Activated T-cell treated with anti-CD3 and anti-CD28 coated beads for 1 hour (primary cell): ENCODE data around the gene SFMBT1.
"Not testable (repeated sequence)": the region's sequence is repeated elsewhere in the genome, so short reads cannot be mapped to it uniquely, and the experiment has no call there.

Source experiments
- DNase-seq: peaks from one replicate; pipeline ENCODE4 v3.0.0-alpha.2; 2020; ENCODE audit warnings: low read depth

SFMBT1 gene

DNA sequence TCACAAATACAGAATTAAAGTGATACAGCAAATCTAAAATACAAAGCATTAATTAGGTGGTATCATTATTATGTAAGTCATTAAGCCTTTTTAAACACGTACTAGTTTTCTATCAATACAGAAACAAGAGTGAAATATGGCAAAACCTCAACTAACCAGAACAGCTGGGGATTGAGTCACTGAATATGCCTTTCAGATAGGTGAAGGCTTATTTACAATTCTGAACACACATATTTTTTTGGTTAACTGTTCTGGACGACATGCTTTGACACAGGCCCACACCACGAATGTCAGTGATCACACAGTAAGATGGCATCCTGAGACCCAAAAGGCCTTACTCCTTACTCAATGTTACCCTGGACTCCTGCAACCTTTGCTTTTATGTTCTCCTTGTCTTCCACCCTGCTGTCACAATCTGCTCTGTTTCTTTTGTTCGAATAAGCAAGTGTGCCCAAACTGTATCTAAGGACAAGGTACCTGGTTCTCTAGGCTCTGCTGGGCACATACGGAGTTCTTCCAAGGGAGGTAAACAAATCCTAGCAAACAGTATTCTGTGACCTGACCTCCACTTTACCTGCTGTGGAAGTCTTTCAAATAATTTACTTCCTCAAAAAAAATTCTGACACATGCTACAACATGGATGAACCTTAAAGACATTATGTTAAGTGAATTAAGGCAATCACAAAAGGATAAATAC, 7.0 kb downstream of the SFMBT1 start:
- DNase-seq = no peak

DNA sequence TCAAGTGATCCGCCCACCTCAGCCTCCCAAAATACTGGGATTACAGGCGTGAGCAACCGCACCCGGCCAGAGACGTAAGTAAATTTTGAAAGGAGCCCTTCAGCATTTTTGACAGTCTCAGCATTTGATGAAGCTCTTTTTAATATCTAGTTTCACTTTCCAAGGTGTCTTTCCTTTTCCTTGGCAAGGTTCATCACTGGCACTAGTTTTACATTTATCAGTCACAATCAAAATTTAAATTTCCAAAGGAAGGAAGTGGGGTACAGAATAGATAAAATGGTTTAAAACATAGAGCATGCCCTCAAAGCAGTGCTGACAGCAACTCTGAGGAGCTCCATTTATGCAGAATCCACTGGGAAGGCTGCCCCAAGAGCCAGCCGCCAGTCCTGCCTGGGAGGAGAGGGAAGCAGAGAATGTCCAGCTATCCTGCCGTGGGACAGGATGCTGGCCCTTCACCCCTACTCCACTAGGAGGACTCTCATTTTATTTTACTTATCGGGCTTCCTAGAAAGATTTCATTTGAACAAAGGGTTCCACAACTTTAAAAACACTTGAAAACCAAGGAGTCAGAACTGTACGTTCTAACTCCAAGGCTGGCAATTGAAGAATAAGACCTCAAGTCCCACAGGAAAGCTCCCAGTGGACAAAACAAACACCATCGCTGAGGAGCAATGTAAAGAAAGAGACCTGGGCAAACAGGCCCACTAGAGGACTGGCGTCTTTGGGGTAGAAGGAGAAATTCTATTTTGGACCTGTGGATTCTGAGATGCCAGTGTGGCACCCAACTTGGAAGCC, 9.9 kb downstream of the SFMBT1 start:
- DNase-seq = no peak

DNA sequence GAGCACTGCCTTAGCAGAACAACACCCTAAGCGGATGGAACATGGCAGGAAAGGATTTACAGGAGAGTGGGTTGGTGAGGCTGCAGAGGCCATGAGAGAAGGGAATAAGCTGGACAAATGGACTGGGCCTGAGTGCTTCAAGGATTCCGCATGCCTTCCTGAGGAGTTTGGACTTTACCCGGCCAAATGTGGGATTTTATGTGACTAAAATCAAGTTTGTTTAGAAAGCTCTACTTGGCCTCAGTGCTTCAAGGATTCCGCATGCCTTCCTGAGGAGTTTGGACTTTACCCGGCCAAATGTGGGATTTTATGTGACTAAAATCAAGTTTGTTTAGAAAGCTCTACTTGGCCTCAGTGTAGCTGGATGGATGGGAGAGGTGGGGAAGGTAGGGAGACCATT, 10.9 kb downstream of the SFMBT1 start:
- not testable (repeated sequence) for DNase-seq

DNA sequence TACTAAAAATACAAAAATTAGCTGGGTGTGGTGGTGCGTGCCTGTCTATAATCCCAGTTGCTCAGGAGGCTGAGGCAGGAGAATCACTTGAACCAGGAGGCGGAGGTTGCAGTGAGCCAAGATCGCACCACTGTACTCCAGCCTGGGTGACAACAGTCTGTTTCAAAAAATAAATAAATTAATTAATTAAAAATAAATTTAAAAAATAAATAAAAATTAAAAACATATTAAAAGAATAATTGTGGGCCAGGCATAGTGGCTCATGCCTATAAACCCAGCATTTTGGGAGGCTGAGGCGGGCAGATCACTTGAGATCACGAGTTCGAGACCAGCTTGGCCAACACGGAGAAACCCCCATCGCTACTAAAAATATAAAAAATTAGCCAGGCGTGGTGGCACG, 11.5 kb downstream of the SFMBT1 start:
- DNase-seq = not testable (repeated sequence)

DNA sequence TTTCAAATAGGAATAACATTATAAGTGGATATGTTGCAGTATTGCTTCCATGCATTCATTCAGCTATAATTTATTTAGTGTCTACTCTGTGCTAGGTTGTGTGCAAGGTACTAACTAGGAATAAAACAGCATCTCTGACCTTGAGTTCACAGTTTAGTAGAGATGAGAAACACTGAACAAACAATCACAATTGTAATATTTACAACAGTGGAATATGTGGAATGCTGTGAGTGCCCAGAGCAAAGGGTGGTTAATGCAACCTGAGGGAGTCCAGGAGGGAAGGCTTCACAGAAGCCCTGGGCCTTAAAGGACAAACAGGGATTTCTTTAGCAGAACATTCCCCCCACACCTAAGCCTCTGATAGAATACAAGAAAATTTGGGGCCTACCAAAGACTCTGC, 13.3 kb downstream of the SFMBT1 start:
- DNase-seq = no peak

DNA sequence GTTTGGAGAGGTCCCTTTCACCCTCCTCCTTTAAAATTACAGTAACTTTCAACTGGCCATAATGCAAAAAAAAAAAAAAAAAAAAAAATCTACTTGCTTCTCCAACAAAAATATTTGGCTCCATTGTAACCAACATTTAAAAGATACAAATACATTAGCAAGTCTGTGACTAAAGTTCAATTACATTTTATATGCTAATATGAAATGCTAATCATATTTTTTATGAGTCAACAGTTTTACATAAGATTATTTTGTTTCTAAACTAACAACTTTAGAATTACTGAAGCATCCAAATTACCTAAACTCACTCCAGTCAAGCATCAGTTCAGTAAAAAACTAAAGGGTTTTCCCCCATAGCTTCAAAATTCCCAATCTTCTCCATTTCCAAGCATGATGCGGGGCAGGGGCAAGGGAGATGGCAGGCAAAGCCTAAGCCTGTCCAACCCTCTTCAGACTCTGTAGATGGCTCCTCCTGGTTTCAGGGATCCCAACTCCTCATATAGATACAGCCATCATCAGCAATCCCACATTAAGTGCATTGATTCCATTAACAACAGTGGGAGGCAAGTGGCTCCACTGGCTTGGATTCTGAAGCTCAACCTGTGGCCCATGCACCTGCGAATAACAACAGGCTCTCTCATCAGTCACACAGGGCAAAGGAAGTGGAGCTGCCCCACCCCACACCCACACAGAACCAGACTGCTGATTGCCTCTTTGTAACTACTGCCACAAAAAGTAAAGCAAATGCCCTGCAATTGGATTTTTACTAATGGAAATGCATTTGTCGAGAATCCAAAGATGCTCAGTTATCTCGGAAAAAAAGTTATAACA, 15.0 kb downstream of the SFMBT1 start:
- DNase-seq = peak; percentile 25

DNA sequence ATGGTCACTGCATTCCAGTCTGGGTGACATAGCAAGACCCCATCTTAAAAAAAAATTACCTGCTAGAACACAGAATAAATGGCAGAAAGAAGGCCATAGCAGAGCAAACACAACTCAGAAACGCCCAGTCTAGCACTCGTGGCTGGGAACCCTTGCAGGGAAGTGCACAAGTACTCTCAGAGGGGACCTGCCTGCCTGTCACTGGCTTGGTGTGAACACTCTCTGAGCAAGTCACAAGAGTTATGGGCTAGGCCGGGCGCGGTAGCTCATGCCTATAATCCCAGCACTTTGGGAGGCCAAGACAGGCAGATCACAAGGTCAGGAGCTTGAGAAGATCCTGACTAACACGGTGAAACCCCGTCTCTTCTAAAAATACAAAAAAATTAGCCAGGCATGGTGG, 17.2 kb downstream of the SFMBT1 start:
- no peak for DNase-seq

DNA sequence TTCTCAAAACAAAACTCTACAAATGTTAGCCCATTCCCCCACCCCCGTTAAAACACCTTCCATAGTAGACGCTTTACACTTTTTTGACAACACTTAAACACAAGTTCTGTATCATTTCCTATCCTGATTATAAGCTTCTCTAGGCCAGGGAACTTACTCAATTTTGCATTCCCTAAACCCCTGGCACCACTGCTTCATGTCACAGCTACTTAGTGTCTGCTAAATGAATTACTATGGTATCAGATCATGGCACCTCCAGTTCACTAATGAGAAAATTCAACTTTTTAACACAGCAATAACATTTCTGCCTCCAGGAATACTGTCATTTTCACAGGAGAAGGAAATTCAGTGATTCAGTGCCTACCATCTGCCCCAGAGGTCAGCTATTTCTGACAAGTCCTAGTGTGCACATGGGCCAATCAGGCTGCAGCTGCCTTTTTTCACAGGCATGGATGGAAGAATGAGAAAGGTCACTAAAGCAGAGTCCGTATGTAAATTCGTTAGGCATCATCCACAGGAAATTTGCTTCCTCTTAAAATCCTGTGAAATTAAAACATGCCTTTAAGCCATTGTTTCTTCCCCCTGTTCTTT, 18.5 kb downstream of the SFMBT1 start:
- no peak for DNase-seq

DNA sequence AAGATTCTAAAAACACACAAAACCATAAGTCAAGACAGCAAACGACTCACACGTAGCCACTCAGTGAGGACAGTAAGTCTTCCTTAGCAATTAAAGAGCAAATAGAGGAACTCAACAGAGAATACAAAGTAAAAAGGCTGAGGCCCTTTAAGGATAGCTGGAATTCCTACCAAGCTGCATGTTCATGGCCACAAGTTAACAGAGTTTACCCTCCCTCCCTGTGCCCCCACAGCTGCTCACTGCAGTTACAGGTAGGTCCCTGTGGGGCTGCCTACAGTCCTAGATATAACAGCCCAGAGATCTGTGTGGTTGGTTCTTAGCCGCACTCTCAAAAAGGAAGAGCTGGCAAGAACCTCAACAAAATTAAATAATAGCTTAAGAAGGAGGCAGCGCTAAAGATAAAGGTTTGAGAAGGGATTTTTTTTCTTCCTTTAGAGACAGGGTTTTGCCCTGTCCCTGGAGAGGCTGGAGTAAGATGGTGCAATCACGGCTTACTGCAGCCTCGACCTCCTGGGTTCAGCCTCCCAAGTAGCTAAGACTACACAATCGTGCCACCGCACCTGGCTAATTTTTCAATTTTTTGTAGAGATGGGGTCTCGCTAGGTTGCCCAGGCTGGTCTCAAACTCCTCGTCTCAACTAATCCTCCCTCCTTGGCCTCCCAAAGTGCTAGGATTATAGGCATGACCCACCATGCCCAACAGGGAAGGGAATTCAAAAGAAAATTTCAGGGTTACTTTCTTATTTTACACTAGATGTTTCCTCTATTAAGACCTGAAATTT, 19.3 kb downstream of the SFMBT1 start:
- DNase-seq = no peak

DNA sequence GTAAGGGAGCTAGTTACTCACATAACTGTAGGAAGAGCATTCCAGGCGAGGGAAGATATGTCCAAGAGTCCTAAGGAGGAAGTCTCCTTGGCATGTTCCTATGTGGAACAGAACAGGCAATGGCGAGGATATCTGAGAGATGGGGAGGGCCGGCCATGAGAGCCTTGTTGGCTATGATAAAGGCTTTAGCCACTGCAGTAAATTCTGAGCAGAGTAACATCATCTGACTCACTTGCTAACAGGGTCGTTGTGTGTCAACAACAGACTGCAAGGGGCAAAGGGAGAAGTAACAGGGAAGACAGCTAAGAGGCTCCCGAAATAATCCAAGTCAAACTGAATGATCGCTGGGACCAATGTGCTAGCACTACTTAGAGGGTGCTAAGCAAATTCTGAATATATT, 21.6 kb downstream of the SFMBT1 start:
- no peak for DNase-seq

DNA sequence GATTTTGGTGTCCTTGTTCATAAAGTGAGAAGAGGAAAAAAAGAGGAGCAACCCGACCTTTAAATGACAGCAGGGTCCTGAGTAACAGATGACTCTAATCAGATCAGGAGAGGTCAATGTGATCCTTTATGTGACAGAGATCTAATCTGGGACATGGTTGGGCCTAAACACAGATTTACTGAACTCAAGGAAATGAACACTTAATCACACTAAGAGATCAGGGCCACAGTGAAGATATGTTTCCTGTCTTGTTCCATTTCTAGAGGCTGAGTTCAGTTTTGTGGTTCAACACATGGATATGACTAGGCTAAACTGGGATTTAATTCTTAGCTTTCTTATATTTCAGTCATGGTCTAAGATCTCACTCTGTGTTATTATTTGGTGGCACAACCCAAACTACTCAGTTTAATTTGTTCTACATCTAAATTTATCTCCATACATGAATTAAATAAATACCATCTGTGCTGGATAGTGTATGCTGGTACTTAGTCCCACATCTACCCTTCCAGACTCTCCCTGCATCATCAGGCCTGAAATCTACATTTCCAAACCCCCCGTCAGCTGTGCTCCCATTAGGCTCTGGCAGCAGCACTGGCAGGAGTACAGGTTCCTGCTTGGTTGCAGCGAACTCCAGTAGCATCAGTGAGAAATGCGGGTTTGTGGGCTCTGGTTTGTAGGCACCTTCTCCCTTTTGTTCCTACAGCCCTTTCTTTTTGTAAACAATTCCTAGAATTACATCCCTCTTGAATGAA, 22.6 kb downstream of the SFMBT1 start:
- no peak for DNase-seq

DNA sequence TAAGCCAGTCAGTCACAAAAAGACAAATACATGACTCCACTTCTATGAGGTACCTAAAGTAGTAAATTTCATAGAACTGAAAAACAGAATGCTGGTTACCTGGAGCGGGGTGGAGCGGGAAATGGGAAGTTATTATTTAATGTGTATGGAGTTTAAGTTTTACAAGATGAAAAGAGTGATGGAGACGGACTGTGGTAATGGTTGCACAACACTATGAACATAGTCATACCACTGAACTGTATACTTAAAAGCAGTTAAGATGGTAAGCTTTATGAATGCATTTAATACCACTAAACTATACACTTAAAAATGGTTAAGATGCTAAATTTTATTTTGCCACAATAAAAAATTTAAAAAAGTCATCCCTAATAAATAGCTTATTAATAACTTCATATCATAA, 23.2 kb downstream of the SFMBT1 start:
- no peak for DNase-seq

DNA sequence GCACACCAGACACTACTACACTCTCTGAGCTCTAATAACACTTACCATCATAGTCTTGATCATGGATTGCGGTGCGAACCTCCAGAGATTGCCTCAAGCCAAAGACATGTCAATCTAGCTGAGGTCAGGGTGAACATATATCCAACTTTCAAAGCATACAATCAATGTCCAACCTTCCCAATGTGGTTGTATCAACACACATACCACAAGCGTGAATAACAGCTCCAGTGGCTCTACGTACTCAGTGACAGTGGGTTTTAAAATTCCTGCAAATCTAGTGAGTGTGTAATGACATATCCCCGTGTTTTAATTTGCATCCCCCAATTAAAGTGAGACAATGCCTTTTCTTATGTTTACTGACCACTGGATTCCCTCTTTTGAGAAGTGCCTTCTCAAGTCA, 29.6 kb downstream of the SFMBT1 start:
- no peak for DNase-seq

DNA sequence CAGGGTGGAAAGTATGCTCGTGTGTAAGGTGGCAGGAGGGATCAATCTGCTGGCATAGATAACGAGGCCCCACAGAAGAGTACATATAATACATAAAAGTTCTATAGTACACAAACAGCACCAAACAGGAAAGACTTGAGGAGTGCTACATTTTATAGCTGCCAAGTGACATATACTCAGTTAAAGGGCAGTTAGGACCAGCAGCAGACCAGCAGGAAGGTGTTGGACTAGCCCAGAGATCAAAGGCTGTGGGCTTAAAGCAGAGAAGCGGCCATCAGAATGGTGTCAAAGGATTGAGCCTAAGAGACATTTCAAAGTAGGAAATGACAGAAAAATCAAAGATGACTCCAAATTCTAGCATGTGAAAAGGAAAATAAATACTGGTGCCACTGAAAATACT, 34.5 kb downstream of the SFMBT1 start:
- DNase-seq = no peak

DNA sequence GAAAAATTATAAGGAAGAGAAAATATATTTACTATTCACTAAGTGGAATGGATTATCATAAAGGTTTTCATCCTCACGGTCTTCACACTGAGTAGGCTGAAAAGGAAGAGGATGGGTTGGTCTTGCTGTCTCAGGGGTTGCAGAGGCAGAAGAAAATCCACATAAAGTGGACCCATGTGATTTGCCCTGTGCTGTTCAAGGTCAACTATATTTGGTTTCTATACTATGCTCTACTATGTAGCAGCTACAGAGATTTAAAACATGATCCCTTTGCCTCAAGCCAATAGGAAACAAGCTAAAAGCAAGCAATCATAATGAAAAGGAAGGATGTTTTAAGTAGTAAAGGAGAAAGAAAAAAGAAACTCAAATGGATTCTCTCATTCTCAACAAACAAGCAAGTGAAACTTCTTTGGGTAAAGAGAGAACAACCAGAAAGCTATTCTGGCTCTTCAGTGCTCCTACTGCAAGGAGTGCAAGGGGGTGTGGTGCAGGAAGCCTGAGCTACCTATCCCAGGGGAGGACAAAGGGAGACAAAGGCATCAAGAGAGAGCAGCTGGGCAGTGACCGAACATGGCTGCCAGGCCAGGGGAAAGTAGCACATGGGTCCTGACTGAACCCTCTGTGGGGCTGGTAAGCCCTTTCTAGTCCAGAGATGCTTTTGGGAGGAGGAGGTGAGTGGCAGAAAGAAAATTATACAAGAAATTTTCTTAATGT, 35.9 kb downstream of the SFMBT1 start:
- DNase-seq = no peak

DNA sequence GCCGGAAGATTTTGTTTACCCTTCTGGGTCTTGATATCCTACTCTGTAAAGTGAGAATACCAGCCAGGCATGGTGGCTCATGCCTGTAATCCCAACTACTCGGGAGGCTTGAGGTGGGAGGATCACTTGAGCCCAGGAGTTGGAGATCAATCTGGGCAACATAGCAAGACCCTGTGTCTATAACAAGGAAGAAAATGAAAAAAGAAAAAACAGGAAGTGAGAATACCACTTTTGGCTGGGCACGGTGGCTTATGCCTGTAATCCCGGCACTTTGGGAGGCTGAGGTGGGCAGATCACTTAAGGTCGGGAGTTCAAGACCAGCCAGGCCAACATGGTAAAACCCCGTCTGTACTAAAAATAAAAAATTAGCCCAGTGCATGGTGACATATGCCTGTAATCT, 36.9 kb downstream of the SFMBT1 start:
- DNase-seq = no peak

DNA sequence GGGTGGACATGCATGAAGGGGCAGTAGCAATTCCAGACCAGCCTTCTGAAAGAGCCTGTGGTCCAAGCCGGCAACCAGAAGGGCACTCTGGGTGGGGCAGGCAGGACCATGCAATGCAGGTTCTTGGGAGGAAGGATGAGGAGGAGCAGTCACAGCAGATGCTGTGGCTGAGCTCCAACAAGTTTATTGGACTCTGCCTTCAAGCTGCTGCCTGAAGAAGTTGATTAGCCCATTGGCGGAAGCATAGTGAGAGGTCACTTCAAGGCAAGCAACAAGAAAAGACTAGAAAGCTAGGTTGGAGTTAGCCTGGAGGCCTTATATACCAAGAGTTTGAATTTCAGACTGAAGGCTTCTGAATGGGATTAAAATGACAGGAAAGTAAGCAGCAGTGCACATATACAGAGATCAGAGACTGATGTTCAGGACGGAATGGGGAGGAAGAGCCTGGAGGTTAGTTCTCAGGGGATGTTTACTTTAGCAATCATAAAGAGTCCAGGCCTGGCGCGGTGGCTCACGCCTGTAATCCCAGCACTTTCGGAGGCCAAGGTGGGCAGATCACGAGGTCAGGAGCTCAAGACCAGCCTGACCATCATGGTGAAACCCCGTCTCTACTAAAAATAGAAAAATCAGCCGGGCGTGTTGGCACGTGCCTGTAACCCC, 39.9 kb downstream of the SFMBT1 start:
- DNase-seq = no peak

DNA sequence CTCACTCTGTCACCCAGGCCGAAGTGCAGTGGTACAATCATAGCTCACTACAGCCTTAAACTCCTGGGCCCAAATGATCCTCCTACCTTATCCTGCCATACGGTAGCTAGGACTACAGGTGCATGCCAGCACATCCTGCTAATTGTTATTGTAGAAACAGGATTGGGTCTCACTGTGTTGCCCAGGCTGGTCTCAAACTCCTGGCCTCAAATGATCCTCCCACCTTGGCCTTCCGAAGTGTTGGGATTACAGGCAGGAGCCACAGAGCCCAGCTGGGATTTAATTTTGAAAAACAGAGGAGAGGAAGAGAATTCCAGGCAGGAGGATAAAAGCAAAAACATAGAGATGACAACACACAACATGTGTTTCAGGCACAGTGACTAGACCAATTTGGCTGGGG, 40.5 kb downstream of the SFMBT1 start:
- no peak for DNase-seq

DNA sequence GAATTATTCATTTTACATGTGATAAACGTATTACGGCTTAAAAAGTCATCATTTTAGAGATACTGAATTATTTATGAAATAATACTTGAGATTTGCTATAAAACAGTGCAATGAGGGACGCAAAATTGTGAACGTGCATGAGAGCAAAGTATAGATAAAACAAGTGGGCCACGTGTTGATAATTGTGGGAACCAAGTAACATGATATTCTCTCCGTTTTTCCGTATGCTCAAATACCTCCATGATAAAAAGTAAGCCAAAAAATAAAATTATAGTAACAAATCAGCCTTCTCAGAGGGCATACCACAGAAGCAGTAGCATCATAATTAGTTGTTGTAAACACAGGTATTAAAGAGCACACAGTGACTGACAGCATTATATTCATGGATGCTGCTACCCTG, 42.6 kb downstream of the SFMBT1 start:
- no peak for DNase-seq
